Small intestine (tissue), 7 donors: ENCODE data around the gene SLC4A4. TPM values are rescaled to one million over a fixed set of nuclear protein-coding genes. Genes with fewer than 3 reads are reported as not detected.

Experiments used
- DNase-seq, 2 donors: peaks; one replicate each; pipeline versions ENCODE4 v3.0.0 to v3.0.0-alpha.2; 2013
- FAIRE-seq: peaks from 2 replicates; lab custom pipeline; 2012; peaks lifted over from hg19 to GRCh38; lab: Jason Lieb, UNC
- H3K27ac ChIP-seq, 3 donors: one replicate each; pipeline ENCODE4 v1.5.1; 2013; ENCODE audit warnings: low read length in 2 of 3, mild to moderate bottlenecking in 2 of 3, control low read depth in 1 of 3, inconsistent platforms in 1 of 3, low read depth in 1 of 3, moderate library complexity in 1 of 3
- H3K27me3 ChIP-seq, 3 donors: one replicate each; pipeline ENCODE4 v1.6.1; 2013; ENCODE audit warnings: low read length in 3 of 3, inconsistent platforms in 1 of 3; ENCODE audit not compliant: control insufficient read depth in 3 of 3, insufficient read depth in 3 of 3
- H3K36me3 ChIP-seq, 3 donors: one replicate each; pipeline ENCODE4 v1.6.1; 2013; ENCODE audit warnings: low read length in 3 of 3, inconsistent platforms in 1 of 3, low read depth in 1 of 3, mild to moderate bottlenecking in 1 of 3, moderate library complexity in 1 of 3; ENCODE audit not compliant: control insufficient read depth in 3 of 3, insufficient read depth in 2 of 3
- H3K4me1 ChIP-seq, 3 donors: one replicate each; pipeline ENCODE4 v1.6.1; 2013; ENCODE audit warnings: low read length in 2 of 3, inconsistent platforms in 1 of 3, low read depth in 1 of 3, mild to moderate bottlenecking in 1 of 3, moderate library complexity in 1 of 3; ENCODE audit not compliant: control insufficient read depth in 3 of 3, insufficient read depth in 2 of 3
- H3K4me3 ChIP-seq, 3 donors: one replicate each; pipeline ENCODE4 v1.5.1; 2013; ENCODE audit warnings: low read length in 3 of 3, control low read depth in 1 of 3, inconsistent platforms in 1 of 3, low read depth in 1 of 3, mild to moderate bottlenecking in 1 of 3, moderate library complexity in 1 of 3
- H3K9me3 ChIP-seq, 2 donors: one replicate each; pipeline ENCODE4 v1.6.1; 2013; ENCODE audit warnings: low read depth in 1 of 2, low read length in 1 of 2; ENCODE audit not compliant: control insufficient read depth in 2 of 2, insufficient read depth in 1 of 2
- WGBS, 3 donors: extraction: QIAGEN DNeasy Blood & Tissue Kit; methylation state at CpG; one replicate each; pipeline ENCODE4 v1.1.7; 2013; 5-methylcytosine and 5-hydroxymethylcytosine counted together
- polyA plus RNA-seq, 4 donors: library from polyadenylated mRNA; stranded (reverse) in 3 of 4; unstranded in 1 of 4; fragments of 200-250 nt in 3 of 4; fragments of 120-200 nt in 1 of 4; gene quantifications; one replicate each; pipeline versions ENCODE4 v1.2.1 to v1.2.3, GENCODE V29; 2013
- donor health status: healthy with polysubstance abuse.
- donor health status: control.
- donor health status: control.
- donor health status: Bipolar disorder and iron deficiency.
- donor health status: healthy.

The SLC4A4 gene
- polyA plus RNA-seq, 4 donors, result 14.0 to 17.4 (median 15.3) TPM

- Histone ChIP-seq H3K27ac (no peak overlapping the region), H3K4me1 (no peaks in the 10 kb centered on the region), H3K4me3 (no peak overlapping the region), H3K27me3 (no peaks in the 10 kb centered on the region), H3K36me3 (peaks cover 0 to 3% (median 0%) of the 10 kb centered on the region in 3 donors), H3K9me3 (no peaks in the 10 kb centered on the region)
- no peak for FAIRE-seq
- WGBS, 3 donors, result 0% methylated on average over 1 of the region's 1 CpG
- no peak for DNase-seq
Observed at GRCh38 chr4:71559957-71560571, 221.2 kb downstream of the SLC4A4 start.

- FAIRE-seq (no peak), DNase-seq (no peak)
- 85 to 94% (median 86%) methylated on average over 2 of the region's 2 CpGs for WGBS, 3 donors
- Histone ChIP-seq H3K36me3 (peaks cover 0 to 3% (median 0%) of the 10 kb centered on the region in 3 donors), H3K4me3 (no peak overlapping the region), H3K4me1 (peaks cover 0 to 3% (median 0%) of the 10 kb centered on the region in 3 donors), H3K27ac (no peak overlapping the region), H3K9me3 (no peaks in the 10 kb centered on the region), H3K27me3 (no peaks in the 10 kb centered on the region)
Observed at GRCh38 chr4:71564775-71565174, 226.0 kb downstream of the SLC4A4 start.

GRCh38 chr4:71566856-71567255 is 228.0 kb downstream of the SLC4A4 start:
- no peak overlapping the region for H3K27ac ChIP-seq
- 77 to 87% (median 84%) methylated on average over 3 of the region's 3 CpGs for WGBS, 3 donors

GRCh38 chr4:71568131-71568530 is 229.3 kb downstream of the SLC4A4 start:
- H3K4me1 ChIP-seq, result peaks cover 0 to 3% (median 0%) of the 10 kb centered on the region in 3 donors
- H3K36me3 ChIP-seq, result peaks cover 0 to 5% (median 0%) of the 10 kb centered on the region in 3 donors
- FAIRE-seq (no peak), DNase-seq (peak in 1 of 2 donors; percentile 45)
- peak overlapping the region in 1 of 3 donors; percentile 5 for H3K27ac ChIP-seq
- H3K4me3 ChIP-seq, result no peak overlapping the region
- no peaks in the 10 kb centered on the region for H3K27me3 ChIP-seq
- WGBS, 3 donors, result 0% methylated on average over 1 of the region's 1 CpG
- no peaks in the 10 kb centered on the region for H3K9me3 ChIP-seq

More at GRCh38 chr4:71566856-71567255, 228.0 kb downstream of the SLC4A4 start:
- Histone ChIP-seq H3K4me3 (no peak overlapping the region), H3K27me3 (no peaks in the 10 kb centered on the region), H3K9me3 (no peaks in the 10 kb centered on the region), H3K36me3 (peaks cover 0 to 3% (median 0%) of the 10 kb centered on the region in 3 donors), H3K4me1 (peaks cover 0 to 3% (median 0%) of the 10 kb centered on the region in 3 donors)
- DNase-seq (no peak), FAIRE-seq (no peak)

GRCh38 chr4:71570492-71570891 is 231.7 kb downstream of the SLC4A4 start:
- Histone ChIP-seq H3K4me1 (peaks cover 0 to 3% (median 0%) of the 10 kb centered on the region in 3 donors), H3K27ac (no peak overlapping the region), H3K27me3 (no peaks in the 10 kb centered on the region), H3K36me3 (peaks cover 0 to 2% (median 0%) of the 10 kb centered on the region in 3 donors), H3K9me3 (no peaks in the 10 kb centered on the region), H3K4me3 (no peak overlapping the region)
- 88 to 89% (median 89%) methylated on average over 3 of the region's 3 CpGs for WGBS, 3 donors
- FAIRE-seq, result no peak
- DNase-seq, result no peak

- FAIRE-seq, result no peak
- Histone ChIP-seq H3K36me3 (peaks cover 0 to 2% (median 0%) of the 10 kb centered on the region in 3 donors), H3K27ac (no peak overlapping the region), H3K27me3 (no peaks in the 10 kb centered on the region), H3K9me3 (no peaks in the 10 kb centered on the region), H3K4me3 (no peak overlapping the region), H3K4me1 (peaks cover 0 to 3% (median 0%) of the 10 kb centered on the region in 3 donors)
- no peak for DNase-seq
- WGBS, 3 donors, result 90 to 97% (median 91%) methylated on average over 3 of the region's 3 CpGs
Observed at GRCh38 chr4:71571346-71571745, 232.5 kb downstream of the SLC4A4 start.

GRCh38 chr4:71583971-71584370 is 245.2 kb downstream of the SLC4A4 start:
- no peak for FAIRE-seq
- WGBS, 3 donors, result 55 to 72% (median 70%) methylated on average over 3 of the region's 3 CpGs
- DNase-seq, result no peak
- no peaks in the 10 kb centered on the region for H3K36me3 ChIP-seq
- no peak overlapping the region for H3K27ac ChIP-seq
- peaks cover 0 to 4% of the 10 kb centered on the region in 2 donors for H3K9me3 ChIP-seq
- H3K4me1 ChIP-seq, result no peaks in the 10 kb centered on the region
- H3K4me3 ChIP-seq, result no peak overlapping the region
- H3K27me3 ChIP-seq, result no peaks in the 10 kb centered on the region

GRCh38 chr4:71584585-71584984 is 245.8 kb downstream of the SLC4A4 start:
- DNase-seq, result no peak
- Histone ChIP-seq H3K9me3 (peaks cover 0 to 4% of the 10 kb centered on the region in 2 donors), H3K27me3 (no peaks in the 10 kb centered on the region), H3K4me3 (no peak overlapping the region), H3K27ac (no peak overlapping the region), H3K4me1 (no peaks in the 10 kb centered on the region), H3K36me3 (no peaks in the 10 kb centered on the region)
- WGBS, 3 donors, result 59 to 78% (median 64%) methylated on average over 1 of the region's 1 CpG
- no peak for FAIRE-seq
